OCI-LY7 (cell line): ENCODE measurements around the gene OAF. TPM values are rescaled to one million over a fixed set of nuclear protein-coding genes. Genes with fewer than 3 reads are reported as not detected.

Experiments used
- BruUV-seq: library from RNA; stranded (reverse); fragments of 400-500 nt; replicated peaks from 2 replicates; lab custom pipeline; 2021; lab: Mats Ljungman, UMichigan
- CTCF ChIA-PET: fragments of 300-600 bp; sonication (Branson Sonifier 250); formaldehyde crosslinking; loops from one replicate; lab custom pipeline; 2022; ENCODE audit warnings: antibody characterized with exemption; ENCODE audit not compliant: unreplicated experiment; lab: Charles Lee
- POLR2A ChIA-PET: fragments of 300-600 bp; sonication (Branson Sonifier 250); formaldehyde crosslinking; loops from one replicate; lab custom pipeline; 2022; ENCODE audit warnings: antibody characterized with exemption; lab: Charles Lee
- DNase-seq: peaks from one replicate; pipeline ENCODE4 v3.0.0-alpha.2; 2015; ENCODE audit warnings: low spot score
- H2AFZ ChIP-seq: fragments of 200-600 bp; sonication (generic), shearing (Covaris generic); 2 replicates; pipeline ENCODE4 v1.6.1; 2014; ENCODE audit warnings: mild to moderate bottlenecking, antibody characterized with exemption, low read length, moderate library complexity
- H3K27ac ChIP-seq: fragments of 200-600 bp; sonication (generic); 2 replicates; pipeline ENCODE4 v1.5.1; 2014; ENCODE audit warnings: mixed run types, low read depth, mild to moderate bottlenecking, moderate library complexity, low read length, inconsistent platforms; ENCODE audit not compliant: poor library complexity, severe bottlenecking
- H3K36me3 ChIP-seq: fragments of 200-600 bp; sonication (generic); 2 replicates; pipeline ENCODE4 v1.6.1; 2014; ENCODE audit warnings: mild to moderate bottlenecking, antibody characterized with exemption, low read length, moderate library complexity, mixed read lengths; ENCODE audit not compliant: insufficient read depth
- H3K4me1 ChIP-seq: fragments of 200-600 bp; sonication (generic); 2 replicates; pipeline ENCODE4 v1.5.1; 2014; ENCODE audit warnings: mild to moderate bottlenecking, low read length; ENCODE audit not compliant: insufficient read depth, poor library complexity, severe bottlenecking
- H3K4me2 ChIP-seq: fragments of 200-600 bp; sonication (generic); 2 replicates; pipeline ENCODE4 v1.6.1; 2014; ENCODE audit warnings: mild to moderate bottlenecking, low read length
- H3K4me3 ChIP-seq: fragments of 200-600 bp; sonication (generic); 2 replicates; pipeline ENCODE4 v1.5.1; 2014; ENCODE audit warnings: mild to moderate bottlenecking, low read depth, low read length; ENCODE audit not compliant: poor library complexity, severe bottlenecking
- H3K79me2 ChIP-seq: fragments of 200-600 bp; sonication (generic); 2 replicates; pipeline ENCODE4 v1.6.1; 2016; ENCODE audit warnings: low read depth, mild to moderate bottlenecking, low read length, moderate library complexity, mixed read lengths; ENCODE audit not compliant: insufficient read depth
- H3K9me2 ChIP-seq: fragments of 200-600 bp; sonication (generic); 2 replicates; pipeline ENCODE4 v1.6.1; 2016; ENCODE audit warnings: mild to moderate bottlenecking, low read length, mixed read lengths; ENCODE audit not compliant: insufficient read depth
- H3K9me3 ChIP-seq: fragments of 200-600 bp; sonication (generic); 2 replicates; pipeline ENCODE4 v1.6.1; 2014; ENCODE audit warnings: mild to moderate bottlenecking, mixed run types, low read length, mixed read lengths
- H4K20me1 ChIP-seq: fragments of 200-600 bp; sonication (generic); 2 replicates; pipeline ENCODE4 v1.6.1; 2014; ENCODE audit warnings: mild to moderate bottlenecking, antibody characterized with exemption, low read length, moderate library complexity, mixed read lengths; ENCODE audit not compliant: insufficient read depth
- CTCF ChIP-seq: fragments of 200-600 bp; sonication (generic); conservative IDR thresholded peaks from 2 replicates; pipeline ENCODE4 v1.5.1; 2014; ENCODE audit warnings: mild to moderate bottlenecking, antibody characterized with exemption, low read length, moderate library complexity, mixed read lengths
- EZH2phosphoT487 ChIP-seq: fragments of 200-600 bp; sonication (generic); IDR thresholded peaks from 2 replicates; pipeline ENCODE4 v1.6.1; 2018; ENCODE audit warnings: low read depth, borderline replicate concordance, mild to moderate bottlenecking, mixed run types, antibody characterized with exemption, low read length, moderate library complexity, mixed read lengths
- intact Hi-C: fragments of 100-400 bp; cut with micrococcal nuclease; formaldehyde crosslinking; loops from one replicate; pipeline ENCODE4 v1.10.0; 2022; ENCODE audit not compliant: unreplicated experiment
- total RNA-seq, 2 experiments: library from RNA; depleted of rRNA in 1 of 2; stranded (reverse); fragments of >200 nt in 1 of 2; shearing (Covaris generic) in 1 of 2; gene quantifications; 2 replicates each; pipeline ENCODE4 v1.2.3, GENCODE V29; 2014 to 2022

Gene OAF
- total RNA-seq, 2 experiments from 2014 or later = 3.4 to 3.8 TPM

GRCh38 chr11:120214581-120214980, 3.7 kb downstream of the OAF start:
- H3K4me2 ChIP-seq = no peak overlapping the region
- H3K9me2 ChIP-seq = no peaks in the 10 kb centered on the region
- H3K9me3 ChIP-seq = no peaks in the 10 kb centered on the region
- no peak overlapping the region for H3K27ac ChIP-seq
- TF ChIP-seq CTCF (no peak), EZH2phosphoT487 (no peak)
- no peak for DNase-seq
- H3K79me2 ChIP-seq = no peaks in the 10 kb centered on the region
- H3K4me3 ChIP-seq = no peak overlapping the region
- intact Hi-C loops = no loop called here
- ChIA-PET CTCF (no interaction called here), POLR2A (no interaction called here)
- no peaks in the 10 kb centered on the region for H4K20me1 ChIP-seq
- H2AFZ ChIP-seq = no peak overlapping the region
- H3K4me1 ChIP-seq = peaks cover 14% of the 10 kb centered on the region
- no peaks in the 10 kb centered on the region for H3K36me3 ChIP-seq
- no TSS peak for BruUV-seq

GRCh38 chr11:120215634-120216033, 4.8 kb downstream of the OAF start:
- POLR2A ChIA-PET = no interaction called here

More at GRCh38 chr11:120215634-120216033, 4.8 kb downstream of the OAF start:
- intact Hi-C loops = no loop called here
- Histone ChIP-seq H3K79me2 (no peaks in the 10 kb centered on the region), H3K4me3 (no peak overlapping the region), H4K20me1 (no peaks in the 10 kb centered on the region), H3K4me1 (peaks cover 5% of the 10 kb centered on the region), H3K36me3 (no peaks in the 10 kb centered on the region), H3K27ac (no peak overlapping the region), H3K4me2 (no peak overlapping the region), H3K9me3 (no peaks in the 10 kb centered on the region), H3K9me2 (no peaks in the 10 kb centered on the region), H2AFZ (no peak overlapping the region)
- DNase-seq = no peak
- TF ChIP-seq EZH2phosphoT487 = no peak
- no peak for TF ChIP-seq CTCF
- no TSS peak for BruUV-seq
- CTCF ChIA-PET = interaction anchor here (0.6 kb wide), 2 partner anchors 30 to 1031 kb away, joined by 3 read pairs; no protein-coding TSS in a partner anchor
